ENCODE data around the gene PSD4. TPM values are rescaled to one million over a fixed set of nuclear protein-coding genes. Genes with fewer than 3 reads are reported as not detected.

The PSD4 gene
- total RNA-seq, 1 experiment from 2014 or later = 46.6 TPM

DNA sequence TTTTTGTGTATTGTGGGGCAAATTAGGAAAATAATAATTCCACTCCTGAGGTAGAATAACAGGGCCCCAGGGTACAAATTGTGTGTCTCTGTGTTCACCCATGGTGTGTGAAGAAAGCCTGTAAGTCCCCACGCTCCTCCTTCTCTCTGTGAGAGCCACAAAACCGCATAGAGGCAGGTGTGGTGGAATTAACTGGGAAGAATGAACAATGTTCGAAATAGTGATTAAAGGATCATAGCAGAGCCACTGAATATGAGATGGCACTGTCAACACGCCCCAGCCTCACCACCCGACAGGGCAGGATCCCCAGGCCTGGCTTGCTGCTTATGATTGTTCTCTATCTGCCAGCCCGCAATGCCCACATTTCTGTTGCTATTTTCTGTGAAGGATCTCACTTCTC is 32.3 kb upstream of the PSD4 start:
- Histone ChIP-seq H3K9me2 (replicated peaks; ENCODE audit: low read length) (no peaks in the 10 kb centered on the region), H3K9ac (ENCODE audit: low read length) (no peak overlapping the region), H3K9me3 (ENCODE audit: low read length) (no peaks in the 10 kb centered on the region), H3K36me3 (ENCODE audit: low read depth, low read length) (no peaks in the 10 kb centered on the region), H3K79me2 (ENCODE audit: low read length) (no peaks in the 10 kb centered on the region), H3K4me2 (ENCODE audit: low read length) (no peak overlapping the region), H3K27me3 (ENCODE audit: low read length) (no peaks in the 10 kb centered on the region), H3F3A (ENCODE audit: low read length, unreplicated experiment) (no peaks in the 10 kb centered on the region), H3K4me1 (ENCODE audit: insufficient read depth, low read length) (peaks cover 9% of the 10 kb centered on the region), H3K4me3 (ENCODE audit: low read length) (no peak overlapping the region), H2AFZ (ENCODE audit: low read length) (no peak overlapping the region), H4K20me1 (ENCODE audit: low read length) (no peaks in the 10 kb centered on the region), H3K27ac (ENCODE audit: low read length) (no peak overlapping the region)
- CTCF ChIA-PET = interaction anchor here (1.2 kb wide), 1 partner anchor 57 kb away, joined by 8 read pairs; no protein-coding TSS in a partner anchor
- DNase-seq (no peak), ATAC-seq (no peak)
- no TSS peak for BruUV-seq (replicated peaks)
- POLR2A ChIA-PET (ENCODE audit: unreplicated experiment) = no interaction called here
- no peak for TF ChIP-seq EZH2phosphoT487 (IDR thresholded peaks at IDR 0.05; ENCODE audit: borderline replicate concordance, low read length)
- TF ChIP-seq, protein P1, sequence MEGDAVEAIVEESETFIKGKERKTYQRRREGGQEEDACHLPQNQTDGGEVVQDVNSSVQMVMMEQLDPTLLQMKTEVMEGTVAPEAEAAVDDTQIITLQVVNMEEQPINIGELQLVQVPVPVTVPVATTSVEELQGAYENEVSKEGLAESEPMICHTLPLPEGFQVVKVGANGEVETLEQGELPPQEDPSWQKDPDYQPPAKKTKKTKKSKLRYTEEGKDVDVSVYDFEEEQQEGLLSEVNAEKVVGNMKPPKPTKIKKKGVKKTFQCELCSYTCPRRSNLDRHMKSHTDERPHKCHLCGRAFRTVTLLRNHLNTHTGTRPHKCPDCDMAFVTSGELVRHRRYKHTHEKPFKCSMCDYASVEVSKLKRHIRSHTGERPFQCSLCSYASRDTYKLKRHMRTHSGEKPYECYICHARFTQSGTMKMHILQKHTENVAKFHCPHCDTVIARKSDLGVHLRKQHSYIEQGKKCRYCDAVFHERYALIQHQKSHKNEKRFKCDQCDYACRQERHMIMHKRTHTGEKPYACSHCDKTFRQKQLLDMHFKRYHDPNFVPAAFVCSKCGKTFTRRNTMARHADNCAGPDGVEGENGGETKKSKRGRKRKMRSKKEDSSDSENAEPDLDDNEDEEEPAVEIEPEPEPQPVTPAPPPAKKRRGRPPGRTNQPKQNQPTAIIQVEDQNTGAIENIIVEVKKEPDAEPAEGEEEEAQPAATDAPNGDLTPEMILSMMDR (conservative IDR thresholded peaks at IDR 0.05; ENCODE audit: low read depth, low read length) = no peak
- no peak for TF ChIP-seq EZH2 (IDR thresholded peaks at IDR 0.05; ENCODE audit: low read length, unreplicated experiment)
- intact Hi-C loops (cut with micrococcal nuclease) = no loop called here

DNA sequence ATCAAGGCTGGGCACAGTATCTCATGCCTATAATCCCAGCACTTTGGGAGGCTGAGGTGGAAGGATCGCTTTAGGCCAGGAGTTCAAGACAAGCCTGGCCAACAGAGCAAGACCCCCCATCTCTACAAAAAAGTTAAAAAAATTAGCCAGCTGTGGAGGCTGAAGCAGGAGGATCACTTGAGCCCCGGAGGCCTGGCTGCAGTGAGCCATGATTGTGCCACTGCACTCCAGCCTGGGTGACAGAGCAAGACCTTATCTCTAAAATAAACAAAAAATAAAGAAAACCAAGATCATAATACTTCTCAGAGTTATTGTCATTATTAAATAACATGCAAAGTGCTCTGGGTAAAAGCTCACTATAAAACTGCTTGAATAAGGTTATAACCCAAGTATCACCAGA is 31.5 kb upstream of the PSD4 start:
- H3K36me3 ChIP-seq (ENCODE audit: low read depth, low read length) = no peaks in the 10 kb centered on the region
- BruUV-seq (replicated peaks) = no TSS peak
- no peak overlapping the region for H3K4me2 ChIP-seq (ENCODE audit: low read length)
- no peak overlapping the region for H2AFZ ChIP-seq (ENCODE audit: low read length)
- H3K9me2 ChIP-seq (replicated peaks; ENCODE audit: low read length) = no peaks in the 10 kb centered on the region
- ATAC-seq (no peak), DNase-seq (no peak)
- no peak overlapping the region for H3K27ac ChIP-seq (ENCODE audit: low read length)
- H3K4me3 ChIP-seq (ENCODE audit: low read length) = no peak overlapping the region
- CTCF ChIA-PET = interaction anchor here (1.2 kb wide), 1 partner anchor 56 kb away, joined by 8 read pairs; no protein-coding TSS in a partner anchor
- intact Hi-C loops (cut with micrococcal nuclease) = no loop called here
- H3F3A ChIP-seq (ENCODE audit: low read length, unreplicated experiment) = no peaks in the 10 kb centered on the region
- no peaks in the 10 kb centered on the region for H3K79me2 ChIP-seq (ENCODE audit: low read length)
- H4K20me1 ChIP-seq (ENCODE audit: low read length) = no peaks in the 10 kb centered on the region
- POLR2A ChIA-PET (ENCODE audit: unreplicated experiment) = no interaction called here
- peaks cover 9% of the 10 kb centered on the region for H3K4me1 ChIP-seq (ENCODE audit: insufficient read depth, low read length)
- TF ChIP-seq, protein P1 (conservative IDR thresholded peaks at IDR 0.05; ENCODE audit: low read depth, low read length) = no peak
- TF ChIP-seq EZH2 (IDR thresholded peaks at IDR 0.05; ENCODE audit: low read length, unreplicated experiment) = no peak
- no peak for TF ChIP-seq EZH2phosphoT487 (IDR thresholded peaks at IDR 0.05; ENCODE audit: borderline replicate concordance, low read length)
- no peaks in the 10 kb centered on the region for H3K9me3 ChIP-seq (ENCODE audit: low read length)
- no peak overlapping the region for H3K9ac ChIP-seq (ENCODE audit: low read length)
- H3K27me3 ChIP-seq (ENCODE audit: low read length) = no peaks in the 10 kb centered on the region

GRCh38 chr2:113144259-113144658 is 29.5 kb upstream of the PSD4 start:
- no peaks in the 10 kb centered on the region for H3K27me3 ChIP-seq (ENCODE audit: low read length)
- ChIA-PET CTCF (no interaction called here), POLR2A (ENCODE audit: unreplicated experiment) (no interaction called here)
- no peak overlapping the region for H2AFZ ChIP-seq (ENCODE audit: low read length)
- no peaks in the 10 kb centered on the region for H3K36me3 ChIP-seq (ENCODE audit: low read depth, low read length)
- no peaks in the 10 kb centered on the region for H3K9me2 ChIP-seq (replicated peaks; ENCODE audit: low read length)
- no peak for ATAC-seq
- BruUV-seq (replicated peaks) = no TSS peak
- H3K4me2 ChIP-seq (ENCODE audit: low read length) = no peak overlapping the region
- H3F3A ChIP-seq (ENCODE audit: low read length, unreplicated experiment) = no peaks in the 10 kb centered on the region
- H3K79me2 ChIP-seq (ENCODE audit: low read length) = no peaks in the 10 kb centered on the region
- intact Hi-C loops (cut with micrococcal nuclease) = no loop called here
- H3K4me3 ChIP-seq (ENCODE audit: low read length) = no peak overlapping the region
- H3K4me1 ChIP-seq (ENCODE audit: insufficient read depth, low read length) = peaks cover 6% of the 10 kb centered on the region
- no peak overlapping the region for H3K27ac ChIP-seq (ENCODE audit: low read length)
- no peaks in the 10 kb centered on the region for H4K20me1 ChIP-seq (ENCODE audit: low read length)
- no peak for TF ChIP-seq EZH2phosphoT487 (IDR thresholded peaks at IDR 0.05; ENCODE audit: borderline replicate concordance, low read length)
- TF ChIP-seq, protein P1 (conservative IDR thresholded peaks at IDR 0.05; ENCODE audit: low read depth, low read length) = no peak
- no peak for TF ChIP-seq EZH2 (IDR thresholded peaks at IDR 0.05; ENCODE audit: low read length, unreplicated experiment)
- no peak overlapping the region for H3K9ac ChIP-seq (ENCODE audit: low read length)
- no peak for DNase-seq
- H3K9me3 ChIP-seq (ENCODE audit: low read length) = no peaks in the 10 kb centered on the region

All from PC-3 (cell line).